ENCODE results near the gene AMZ2. TPM values are rescaled to one million over a fixed set of nuclear protein-coding genes. Genes with fewer than 3 reads are reported as not detected.
"Not testable (repeated sequence)": the region's sequence is repeated elsewhere in the genome, so short reads cannot be mapped to it uniquely, and the experiment has no call there.

AMZ2 gene
- total RNA-seq, result 50.5 TPM
- long read RNA-seq, transcript AMZ2-202 (7 exons, 2,402 nt), result major isoform, 66 of 104 reads
- long read RNA-seq, partial matches to known transcripts, result 8 of 104 reads
- long read RNA-seq, other reads (novel, unspliced or antisense), result 22 of 104 reads

- TF ChIP-seq CTCF (IDR thresholded peaks at IDR 0.05), result no peak
- DNase-seq, result peak; percentile 98
- H3K4me1 ChIP-seq, result peaks cover 14% of the 10 kb centered on the region
- peak within 1 kb of the TSS; percentile 98 for H3K27ac ChIP-seq
- peak; percentile 99 for ATAC-seq
- no peaks in the 10 kb centered on the region for H3K27me3 ChIP-seq
- peak within 1 kb of the TSS; percentile 88 for H3K4me3 ChIP-seq
- H3K9me3 ChIP-seq, result no peaks in the 10 kb centered on the region
- intact Hi-C loops (cut with DNase I), result no loop called here
- peaks cover 15% of the 10 kb centered on the region for H3K36me3 ChIP-seq
Observed at GRCh38 chr17:68247445-68248198, at the start of gene AMZ2. AMZ2 (plus strand) TSS chr17:68248043; CDS start chr17:68250188, 2,145 bp downstream.

GRCh38 chr17:68198931-68199836, 48.7 kb upstream of the AMZ2 start:
- no peak for DNase-seq

GRCh38 chr17:68199837-68200688, 47.8 kb upstream of the AMZ2 start:
- ATAC-seq (no peak), DNase-seq (no peak)
- Histone ChIP-seq H3K27ac (no peak overlapping the region), H3K4me1 (peaks cover 41% of the 10 kb centered on the region), H3K27me3 (peaks cover 47% of the 10 kb centered on the region), H3K4me3 (peak overlapping the region; percentile 39), H3K9me3 (no peaks in the 10 kb centered on the region), H3K36me3 (no peaks in the 10 kb centered on the region)
- intact Hi-C loops (cut with DNase I), result no loop called here
- no peak for TF ChIP-seq CTCF (IDR thresholded peaks at IDR 0.05)

More at GRCh38 chr17:68198931-68199836, 48.7 kb upstream of the AMZ2 start:
- no peak overlapping the region for H3K27ac ChIP-seq
- ATAC-seq, result peak; percentile 19
- intact Hi-C loops (cut with DNase I), result no loop called here
- H3K9me3 ChIP-seq, result no peaks in the 10 kb centered on the region
- no peaks in the 10 kb centered on the region for H3K36me3 ChIP-seq
- peaks cover 54% of the 10 kb centered on the region for H3K27me3 ChIP-seq
- TF ChIP-seq CTCF (IDR thresholded peaks at IDR 0.05), result no peak
- peak overlapping the region; percentile 39 for H3K4me3 ChIP-seq
- H3K4me1 ChIP-seq, result peaks cover 41% of the 10 kb centered on the region

GRCh38 chr17:68200689-68201417, 47.0 kb upstream of the AMZ2 start:
- peaks cover 40% of the 10 kb centered on the region for H3K4me1 ChIP-seq
- ATAC-seq, result peak; percentile 67

GRCh38 chr17:68201418-68201771, 46.4 kb upstream of the AMZ2 start:
- Histone ChIP-seq H3K27me3 (peaks cover 34% of the 10 kb centered on the region), H3K4me1 (peaks cover 34% of the 10 kb centered on the region)
- H3K36me3 ChIP-seq; H3K4me3 ChIP-seq; ATAC-seq; H3K27ac ChIP-seq; H3K9me3 ChIP-seq; intact Hi-C loops (cut with DNase I); DNase-seq: not testable (repeated sequence)

More at GRCh38 chr17:68200689-68201417, 47.0 kb upstream of the AMZ2 start:
- Histone ChIP-seq H3K27ac (no peak overlapping the region), H3K9me3 (no peaks in the 10 kb centered on the region), H3K36me3 (no peaks in the 10 kb centered on the region), H3K27me3 (peaks cover 39% of the 10 kb centered on the region), H3K4me3 (peak overlapping the region; percentile 39)
- DNase-seq, result peak; percentile 87
- intact Hi-C loops (cut with DNase I), result no loop called here
- TF ChIP-seq CTCF (IDR thresholded peaks at IDR 0.05), result peak; percentile 91

- intact Hi-C loops (cut with DNase I); H3K9me3 ChIP-seq: not testable (repeated sequence)
- H3K4me1 ChIP-seq, result peaks cover 25% of the 10 kb centered on the region
Observed at GRCh38 chr17:68202321-68202720, 45.5 kb upstream of the AMZ2 start.

More at GRCh38 chr17:68202321-68202720, 45.5 kb upstream of the AMZ2 start:
- DNase-seq, H3K27ac ChIP-seq, H3K36me3 ChIP-seq, H3K4me3 ChIP-seq, ATAC-seq: not testable (repeated sequence)
- H3K27me3 ChIP-seq, result peaks cover 25% of the 10 kb centered on the region
